GM19395 (cell line): ENCODE measurements around the gene MPP2.
"Not testable (repeated sequence)": the region's sequence is repeated elsewhere in the genome, so short reads cannot be mapped to it uniquely, and the experiment has no call there.

ENCODE experiments used
- ATAC-seq: cut with Tn5 transposase; IDR thresholded peaks from one replicate; pipeline ENCODE4 v1.9.1; 2021; ENCODE audit warnings: mild to moderate bottlenecking, moderate library complexity; ENCODE audit not compliant: unreplicated experiment

Gene MPP2

DNA sequence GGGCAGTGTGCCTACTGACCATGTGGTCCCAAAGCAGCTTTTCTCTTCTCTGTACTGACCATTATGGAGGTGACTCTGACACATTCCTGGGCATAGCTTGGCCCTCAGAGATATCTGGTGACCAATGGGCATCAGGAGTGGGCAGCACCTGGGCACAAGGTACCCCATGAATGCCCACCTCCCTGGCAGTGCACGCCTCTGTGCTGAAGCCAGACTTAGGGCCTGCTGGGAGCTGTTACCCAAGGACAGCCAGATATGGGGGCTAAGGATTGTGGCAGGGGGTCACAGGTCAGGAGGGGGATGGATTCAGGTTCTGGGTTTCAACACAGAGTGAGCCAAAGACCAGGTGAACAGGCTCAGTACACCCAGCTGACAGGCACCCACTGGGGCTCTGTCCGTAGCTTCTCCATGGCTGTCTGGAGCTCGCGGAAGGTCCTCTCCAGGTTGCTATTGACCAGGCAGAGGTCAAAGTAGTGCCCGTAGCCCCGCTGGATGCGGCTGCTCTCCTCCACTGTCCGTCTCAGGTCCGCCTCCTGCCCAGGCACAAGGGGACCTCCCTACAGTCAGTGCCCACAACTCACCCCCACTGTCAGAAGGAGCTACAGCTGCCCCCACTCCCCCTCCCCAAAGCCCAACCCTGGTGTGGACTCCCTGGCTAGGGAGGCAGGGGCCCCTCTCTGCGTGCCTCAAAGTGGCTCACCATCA lies 29.7 kb downstream of the MPP2 start:
- no peak for ATAC-seq

- ATAC-seq, result no peak
Measured at GRCh38 chr17:43877031-43877430, 30.3 kb downstream of the MPP2 start.

DNA sequence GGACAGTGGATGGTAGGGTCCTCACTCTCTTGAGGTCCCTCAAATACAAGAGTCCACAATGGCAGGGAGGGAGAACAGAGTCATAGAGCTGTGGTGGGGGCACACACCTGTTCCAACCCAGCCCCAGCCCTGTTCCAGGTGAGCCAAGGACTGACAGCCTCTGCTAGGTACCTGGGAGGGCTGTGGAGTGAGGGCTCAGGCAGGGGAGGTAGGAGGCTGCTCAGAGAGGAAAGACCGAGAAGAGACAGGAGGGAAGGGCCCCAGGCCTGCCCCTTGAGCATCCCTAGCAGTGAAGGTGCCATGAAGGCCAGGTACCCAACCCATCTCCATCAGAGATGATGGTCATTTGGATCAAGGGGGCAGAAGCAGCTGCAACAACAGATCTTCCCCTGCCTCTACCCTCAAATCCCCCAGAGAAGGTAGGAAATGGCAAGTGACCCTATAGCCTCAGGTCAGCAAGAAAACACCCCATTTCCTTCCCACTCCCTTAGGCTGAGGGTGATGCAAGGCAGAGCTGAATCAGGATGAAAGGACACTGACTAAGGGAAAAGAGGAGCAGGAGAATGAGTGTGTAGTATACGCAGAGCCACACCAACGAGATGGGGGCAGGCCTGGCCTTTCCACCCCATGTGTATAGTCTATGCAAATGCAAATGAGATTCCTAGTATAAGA lies 31.7 kb downstream of the MPP2 start:
- no peak for ATAC-seq

DNA sequence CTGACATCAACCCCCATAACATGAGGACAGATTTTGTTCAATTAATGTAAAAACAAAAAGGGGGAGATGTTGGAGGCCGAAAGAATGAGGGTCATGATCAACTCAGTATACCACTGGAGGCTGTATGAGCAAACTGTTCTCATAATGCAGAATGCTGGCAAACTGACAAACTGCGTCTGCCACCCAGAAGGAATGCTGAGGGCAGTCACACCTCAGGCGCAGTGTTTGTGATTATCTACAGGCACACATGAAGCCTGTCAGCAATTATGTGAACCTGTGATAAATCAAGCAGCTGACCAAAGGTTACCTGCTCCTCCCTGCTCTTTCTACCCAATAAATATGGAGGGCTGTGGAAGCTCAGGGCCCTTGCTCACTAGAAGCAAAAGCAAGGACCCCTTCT lies 33.0 kb downstream of the MPP2 start:
- no peak for ATAC-seq

GRCh38 chr17:43873815-43874214 lies 33.5 kb downstream of the MPP2 start:
- ATAC-seq, result no peak

GRCh38 chr17:43873091-43873490 lies 34.2 kb downstream of the MPP2 start:
- ATAC-seq, result no peak

- no peak for ATAC-seq
Measured at GRCh38 chr17:43871946-43872690, 35.2 kb downstream of the MPP2 start.

- ATAC-seq, result not testable (repeated sequence)
Measured at GRCh38 chr17:43869031-43869430, 38.3 kb downstream of the MPP2 start.

GRCh38 chr17:43868226-43868994 lies 38.9 kb downstream of the MPP2 start:
- ATAC-seq, result no peak

GRCh38 chr17:43864161-43864984 lies 43.0 kb downstream of the MPP2 start:
- ATAC-seq, result no peak

DNA sequence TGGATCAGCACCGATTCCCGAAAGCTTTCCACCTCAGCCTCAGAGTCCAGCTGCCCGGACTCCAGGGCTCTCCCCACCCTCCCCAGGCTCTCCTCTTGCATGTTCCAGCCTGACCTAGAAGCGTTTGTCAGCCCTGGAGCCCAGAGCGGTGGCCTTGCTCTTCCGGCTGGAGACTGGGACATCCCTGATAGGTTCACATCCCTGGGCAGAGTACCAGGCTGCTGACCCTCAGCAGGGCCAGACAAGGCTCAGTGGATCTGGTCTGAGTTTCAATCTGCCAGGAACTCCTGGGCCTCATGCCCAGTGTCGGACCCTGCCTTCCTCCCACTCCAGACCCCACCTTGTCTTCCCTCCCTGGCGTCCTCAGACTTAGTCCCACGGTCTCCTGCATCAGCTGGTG lies 45.4 kb downstream of the MPP2 start:
- ATAC-seq, result no peak

DNA sequence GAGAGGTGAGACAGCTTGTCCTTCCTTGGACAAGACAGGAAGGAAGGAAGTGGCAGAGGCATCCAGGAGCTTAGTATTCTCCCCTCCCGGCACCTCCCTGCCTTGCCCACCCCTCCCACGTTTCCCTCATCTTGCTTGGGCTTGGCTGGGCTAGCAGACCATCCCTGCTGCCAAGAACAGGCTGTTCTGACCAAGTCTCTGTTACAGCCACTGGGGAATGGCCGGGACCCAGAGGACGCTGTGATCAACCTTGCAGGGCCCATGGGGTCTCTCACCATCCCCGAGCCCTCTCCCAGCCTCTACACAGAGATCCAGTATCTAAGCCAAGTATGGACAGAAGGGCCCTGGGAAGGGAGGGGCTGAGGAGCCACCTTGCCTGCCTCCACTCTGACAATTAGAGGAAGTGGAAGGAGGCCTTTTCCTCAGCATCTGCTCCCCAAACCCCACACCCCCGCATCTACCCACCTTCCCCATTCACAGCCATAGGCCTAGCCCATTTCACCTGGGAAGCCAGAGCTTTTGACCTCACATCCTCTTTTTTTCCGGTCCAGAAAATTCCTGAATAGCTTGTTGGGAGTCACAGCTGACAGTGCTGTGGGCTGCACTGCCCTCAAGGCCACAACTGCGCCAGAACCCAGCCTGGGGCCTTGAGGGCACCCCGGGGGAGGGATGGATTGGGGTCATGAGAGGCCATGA lies 46.3 kb downstream of the MPP2 start:
- no peak for ATAC-seq

GRCh38 chr17:43860077-43860725 lies 47.1 kb downstream of the MPP2 start:
- ATAC-seq, result no peak

- ATAC-seq, result no peak
Measured at GRCh38 chr17:43857957-43858600, 49.3 kb downstream of the MPP2 start.

- no peak for ATAC-seq
Measured at GRCh38 chr17:43857141-43857540, 50.2 kb downstream of the MPP2 start.

DNA sequence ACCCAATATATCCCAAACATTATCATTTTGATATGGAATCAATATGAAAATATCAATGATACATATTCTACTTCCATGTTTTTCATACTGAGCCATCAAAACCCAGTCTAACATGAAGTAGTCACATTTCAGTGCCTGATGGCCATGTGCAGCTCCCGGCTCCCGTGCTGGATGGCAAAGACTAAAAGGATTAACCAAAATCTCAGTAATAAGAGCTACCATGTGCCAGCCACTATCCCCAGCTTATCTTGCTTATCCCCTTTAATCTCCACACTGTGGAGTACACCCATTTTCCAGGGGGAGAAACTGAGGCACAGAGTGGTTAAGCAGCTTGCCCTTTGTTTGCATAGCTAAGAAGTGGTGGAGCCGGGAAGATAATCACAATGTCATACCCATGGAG lies 51.2 kb downstream of the MPP2 start:
- ATAC-seq, result no peak

GRCh38 chr17:43855061-43855460 lies 52.3 kb downstream of the MPP2 start:
- no peak for ATAC-seq

DNA sequence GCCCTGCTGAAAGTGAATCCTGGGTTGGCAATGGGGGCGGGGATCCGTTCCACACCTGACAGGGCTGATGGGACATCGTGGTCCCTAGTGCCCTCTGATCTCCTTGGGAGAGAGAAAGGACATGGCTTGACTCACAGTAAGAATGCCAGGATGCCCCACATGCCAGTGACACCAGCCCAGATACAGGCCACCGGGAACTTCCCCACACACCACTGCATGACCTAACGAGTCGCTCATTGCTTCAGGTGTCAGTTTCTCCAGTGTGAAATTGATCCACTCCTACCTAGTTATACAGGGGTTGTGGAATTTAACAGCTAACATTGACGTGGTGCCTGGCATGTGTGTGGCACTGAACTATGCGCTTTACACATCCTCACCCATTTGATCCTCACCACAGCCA lies 52.8 kb downstream of the MPP2 start:
- no peak for ATAC-seq

DNA sequence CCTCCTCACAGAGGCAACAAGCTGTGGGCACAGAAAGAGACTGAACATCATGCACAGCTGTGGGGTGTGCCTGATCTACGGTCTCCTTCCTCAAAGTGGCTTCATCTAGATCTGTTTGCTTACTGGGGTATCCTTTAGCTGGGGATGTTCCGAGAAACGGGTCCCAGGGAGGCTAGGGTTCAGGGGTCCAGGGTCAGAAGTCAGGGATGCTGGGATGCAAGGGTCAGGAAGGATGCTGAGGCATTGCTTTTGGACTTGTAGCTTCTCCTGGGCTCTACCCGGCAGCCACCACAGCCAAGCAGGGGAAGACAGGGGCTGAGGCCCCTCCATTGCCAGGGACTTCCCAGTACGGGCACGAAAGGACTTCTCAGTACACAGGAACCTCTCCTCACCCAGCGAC lies 53.8 kb downstream of the MPP2 start:
- no peak for ATAC-seq
